HCT116 (cell line): Measurements from ENCODE around the gene CDK5RAP2. TPM values are rescaled to one million over a fixed set of nuclear protein-coding genes. Genes with fewer than 3 reads are reported as not detected.

Experiments used
- ATAC-seq: fragments of 200-7000 bp; cut with Tn5 transposase; 2 replicates; pipeline ENCODE4 v1.9.1; 2020; ENCODE audit warnings: mild to moderate bottlenecking, moderate library complexity
- BruUV-seq: library from RNA; stranded (reverse); fragments of 400-500 nt; replicated peaks from 2 replicates; lab custom pipeline; 2021; lab: Mats Ljungman, UMichigan
- CTCF ChIA-PET: fragments of 300-600 bp; sonication (Branson Sonifier 250); formaldehyde crosslinking; loops from one replicate; lab custom pipeline; 2021; ENCODE audit warnings: antibody characterized with exemption; lab: Charles Lee
- POLR2A ChIA-PET: fragments of 300-600, 350-600 bp; sonication (Branson Sonifier 250); formaldehyde crosslinking; loops from one replicate; lab custom pipeline; 2021; ENCODE audit warnings: antibody characterized with exemption; lab: Charles Lee
- RAD21 ChIA-PET, 2 experiments: fragments of 300-600 bp; sonication (Branson Sonifier 250); formaldehyde crosslinking; loops; one replicate each; lab custom pipeline; 2023; ENCODE audit warnings: low total read pairs in 2 of 2; ENCODE audit not compliant: uncharacterized antibody in 2 of 2, unreplicated experiment in 2 of 2, low non-redundant PET in 1 of 2; lab: Charles Lee
- DNase-seq: peaks from one replicate; pipeline ENCODE4 v3.0.0-alpha.2; 2010; ENCODE audit warnings: low read depth, low spot score
- H2AFZ ChIP-seq: fragments of 200-600 bp; shearing (Covaris generic), sonication (generic); 2 replicates; pipeline ENCODE4 v1.6.1; 2017; ENCODE audit warnings: low read depth, mixed run types, mixed read lengths, antibody characterized with exemption, low read length; ENCODE audit not compliant: poor library complexity, severe bottlenecking
- H3K27ac ChIP-seq: 2 replicates; pipeline ENCODE4 v1.5.1; 2012; ENCODE audit warnings: low read depth, low read length
- H3K27me3 ChIP-seq: fragments of 200-600 bp; sonication (generic); 2 replicates; pipeline ENCODE4 v1.6.1; 2016; ENCODE audit warnings: mixed run types, low read length, mixed read lengths; ENCODE audit not compliant: insufficient read depth
- H3K36me3 ChIP-seq, 2 experiments: fragments of 200-500 bp in 1 of 2; fragments of 200-600 bp in 1 of 2; sonication (Bioruptor generic) in 1 of 2; sonication (generic) in 1 of 2; 2 replicates each; pipeline versions ENCODE4 v1.5.1 to v1.6.1; 2014 to 2016; ENCODE audit warnings: low read length in 2 of 2, inconsistent platforms in 1 of 2, mixed read lengths in 1 of 2, mixed run types in 1 of 2; ENCODE audit not compliant: insufficient read depth in 2 of 2, control insufficient read depth in 1 of 2
- H3K4me1 ChIP-seq, 2 experiments: fragments of 200-600 bp in 1 of 2; sonication (generic) in 1 of 2; 2 replicates each; pipeline versions ENCODE4 v1.5.1 to v1.6.1; 2012 to 2017; ENCODE audit warnings: low read length in 2 of 2, inconsistent platforms in 1 of 2, mild to moderate bottlenecking in 1 of 2, mixed read lengths in 1 of 2, mixed run types in 1 of 2, moderate library complexity in 1 of 2; ENCODE audit not compliant: insufficient read depth in 2 of 2, control insufficient read depth in 1 of 2
- H3K4me2 ChIP-seq: fragments of 200-600 bp; sonication (generic); 2 replicates; pipeline ENCODE4 v1.6.1; 2017; ENCODE audit warnings: mixed run types, low read length, mixed read lengths
- H3K4me3 ChIP-seq, 2 experiments: fragments of 200-600 bp in 1 of 2; sonication (generic) in 1 of 2; replicated peaks in 1 of 2; 2 replicates each; pipeline ENCODE4 v1.5.1; 2011 to 2016; ENCODE audit warnings: low read length in 2 of 2, control low read depth in 1 of 2, low read depth in 1 of 2, mild to moderate bottlenecking in 1 of 2, mixed read lengths in 1 of 2, mixed run types in 1 of 2
- H3K79me2 ChIP-seq: fragments of 200-600 bp; sonication (generic); 2 replicates; pipeline ENCODE4 v1.6.1; 2017; ENCODE audit warnings: mild to moderate bottlenecking, mixed run types, low read length, moderate library complexity, mixed read lengths; ENCODE audit not compliant: insufficient read depth
- H3K9ac ChIP-seq: fragments of 200-600 bp; sonication (generic); 2 replicates; pipeline ENCODE4 v1.6.1; 2016; ENCODE audit warnings: low read length, mixed read lengths
- H3K9me2 ChIP-seq: fragments of 200-600 bp; sonication (generic), shearing (Covaris generic); 2 replicates; pipeline ENCODE4 v1.6.1; 2017; ENCODE audit warnings: mixed run types, mild to moderate bottlenecking, moderate library complexity; ENCODE audit not compliant: insufficient read depth
- H3K9me3 ChIP-seq, 2 experiments: fragments of 200-500 bp in 1 of 2; fragments of 200-600 bp in 1 of 2; sonication (Bioruptor generic) in 1 of 2; sonication (generic) in 1 of 2; 2 replicates each; pipeline ENCODE4 v1.6.1; 2014 to 2017; ENCODE audit warnings: low read length in 2 of 2, mixed read lengths in 2 of 2, inconsistent platforms in 1 of 2, low read depth in 1 of 2, mild to moderate bottlenecking in 1 of 2, mixed run types in 1 of 2, moderate library complexity in 1 of 2; ENCODE audit not compliant: control insufficient read depth in 1 of 2, insufficient read depth in 1 of 2
- H4K20me1 ChIP-seq: fragments of 200-600 bp; sonication (generic), shearing (Covaris generic); 2 replicates; pipeline ENCODE4 v1.6.1; 2017; ENCODE audit warnings: mixed run types, mild to moderate bottlenecking, moderate library complexity; ENCODE audit not compliant: insufficient read depth
- CBX3 ChIP-seq: IDR thresholded peaks from 2 replicates; pipeline ENCODE4 v1.6.1; 2012; ENCODE audit warnings: low read depth
- CEBPB ChIP-seq: IDR thresholded peaks from 2 replicates; pipeline ENCODE4 v1.6.1; 2012; ENCODE audit warnings: low read depth
- CTCF ChIP-seq, 3 experiments: fragments of 200-600 bp in 1 of 3; sonication (generic) in 1 of 3; IDR thresholded peaks in 2 of 3; conservative IDR thresholded peaks in 1 of 3; 2 replicates each; pipeline ENCODE4 v1.5.1; 2012 to 2017; ENCODE audit warnings: low read depth in 2 of 3, low read length in 2 of 3, antibody characterized with exemption in 1 of 3, borderline replicate concordance in 1 of 3, control low read depth in 1 of 3, mild to moderate bottlenecking in 1 of 3, mixed read lengths in 1 of 3, mixed run types in 1 of 3, moderate library complexity in 1 of 3; ENCODE audit not compliant: insufficient read depth in 1 of 3
- EGR1 ChIP-seq: IDR thresholded peaks from 2 replicates; pipeline ENCODE4 v1.6.1; 2012; ENCODE audit warnings: low read depth
- ELF1 ChIP-seq: IDR thresholded peaks from 2 replicates; pipeline ENCODE4 v1.6.1; 2012; ENCODE audit warnings: low read depth, borderline replicate concordance
- EZH2 ChIP-seq: fragments of 200-600 bp; sonication (generic); IDR thresholded peaks from 2 replicates; pipeline ENCODE4 v1.6.1; 2017; ENCODE audit warnings: antibody characterized with exemption, mixed run types
- FOSL1 ChIP-seq: IDR thresholded peaks from 2 replicates; pipeline ENCODE4 v1.6.1; 2012; ENCODE audit warnings: low read depth
- JUND ChIP-seq: IDR thresholded peaks from 2 replicates; pipeline ENCODE4 v1.6.1; 2012
- RAD21 ChIP-seq: IDR thresholded peaks from 2 replicates; pipeline ENCODE4 v1.6.1; 2012; ENCODE audit warnings: low read depth, mild to moderate bottlenecking
- SIN3A ChIP-seq: IDR thresholded peaks from 2 replicates; pipeline ENCODE4 v1.6.1; 2012; ENCODE audit warnings: low read depth
- SP1 ChIP-seq: IDR thresholded peaks from 2 replicates; pipeline ENCODE4 v1.6.1; 2012; ENCODE audit warnings: low read depth
- TCF7L2 ChIP-seq: IDR thresholded peaks from 2 replicates; pipeline ENCODE4 v1.7.0; 2011; ENCODE audit warnings: borderline replicate concordance, inconsistent platforms; ENCODE audit not compliant: insufficient read depth, insufficient read length; ENCODE audit errors: extremely low read depth
- ZBTB33 ChIP-seq: IDR thresholded peaks from 2 replicates; pipeline ENCODE4 v1.6.1; 2011; ENCODE audit warnings: mild to moderate bottlenecking, low read length, moderate library complexity; ENCODE audit not compliant: insufficient replicate concordance; ENCODE audit errors: extremely low read depth
- ZFX ChIP-seq: fragments of 450-650 bp; IDR thresholded peaks from 2 replicates; pipeline ENCODE4 v1.6.1; 2017
- ZNF274 ChIP-seq: fragments of 200-500 bp; sonication (Bioruptor generic); IDR thresholded peaks from 2 replicates; pipeline ENCODE4 v1.6.1; 2014; ENCODE audit warnings: mild to moderate bottlenecking, low read depth, low read length, inconsistent platforms
- intact Hi-C: fragments of 100-400 bp; cut with micrococcal nuclease; formaldehyde crosslinking; loops from 2 replicates; pipeline ENCODE4 v1.10.0; 2022
- total RNA-seq: library from RNA; stranded (reverse); gene quantifications from one replicate; pipeline ENCODE4 v1.2.1, GENCODE V29; 2021; ENCODE audit not compliant: unreplicated experiment
- TF ChIP-seq, protein P1 (sequence below): IDR thresholded peaks from 2 replicates; pipeline ENCODE4 v1.6.1; 2012

CDK5RAP2 gene
- total RNA-seq, 1 experiment from 2014 or later = 56.2 TPM

- no peaks in the 10 kb centered on the region for H3K27me3 ChIP-seq
- H3K79me2 ChIP-seq = no peaks in the 10 kb centered on the region
- ATAC-seq (no peak), DNase-seq (no peak)
- H3K9me3 ChIP-seq = no peaks in the 10 kb centered on the region
- CTCF ChIA-PET = no interaction called here
- TF ChIP-seq CTCF (IDR thresholded peaks at IDR 0.05 in 2 of 3, conservative IDR thresholded peaks at IDR 0.05 in 1 of 3; ENCODE audit: borderline replicate concordance in 1 of 3, insufficient read depth in 1 of 3, low read depth in 2 of 3, low read length in 2 of 3) (no peak), TCF7L2 (no peak), EGR1 (no peak), ZNF274 (no peak), SIN3A (no peak), CEBPB (no peak), EZH2 (no peak), RAD21 (no peak), JUND (no peak), ZBTB33 (no peak), FOSL1 (no peak), ZFX (no peak), CBX3 (no peak), SP1 (no peak), ELF1 (no peak)
- TF ChIP-seq, protein P1, sequence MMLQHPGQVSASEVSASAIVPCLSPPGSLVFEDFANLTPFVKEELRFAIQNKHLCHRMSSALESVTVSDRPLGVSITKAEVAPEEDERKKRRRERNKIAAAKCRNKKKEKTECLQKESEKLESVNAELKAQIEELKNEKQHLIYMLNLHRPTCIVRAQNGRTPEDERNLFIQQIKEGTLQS = no peak
- H3K9ac ChIP-seq = no peak overlapping the region
- no peak overlapping the region for H3K4me2 ChIP-seq
- H3K9me2 ChIP-seq = no peaks in the 10 kb centered on the region
- BruUV-seq = no TSS peak
- no peaks in the 10 kb centered on the region for H4K20me1 ChIP-seq
- no peak overlapping the region for H2AFZ ChIP-seq
- intact Hi-C loops = no loop called here
- RAD21 ChIA-PET = no interaction called here
- H3K27ac ChIP-seq = no peak overlapping the region
- no peaks in the 10 kb centered on the region for H3K4me1 ChIP-seq
- H3K36me3 ChIP-seq = peaks cover 8 to 16% of the 10 kb centered on the region in 2 experiments; a peak in 2 of 4 replicates
- POLR2A ChIA-PET = no interaction called here
- H3K4me3 ChIP-seq = no peak overlapping the region
These were observed 140.0 kb downstream of the CDK5RAP2 start for GRCh38 chr9:120439926-120440325.
